NCI-H748 (cell line): Measurements from ENCODE around the gene RNF41.
"Not testable (repeated sequence)": the region's sequence is repeated elsewhere in the genome, so short reads cannot be mapped to it uniquely, and the experiment has no call there.

ENCODE experiments used
- DNase-seq: peaks from one replicate; lab custom pipeline; 2025; ENCODE audit not compliant: unreplicated experiment; lab: John Stamatoyannopoulos, UW

RNF41 gene

GRCh38 chr12:56213878-56214277, 7.8 kb downstream of the RNF41 start:
- no peak for DNase-seq

- DNase-seq, result no peak
Measured at GRCh38 chr12:56212361-56212760, 9.4 kb downstream of the RNF41 start.

DNA sequence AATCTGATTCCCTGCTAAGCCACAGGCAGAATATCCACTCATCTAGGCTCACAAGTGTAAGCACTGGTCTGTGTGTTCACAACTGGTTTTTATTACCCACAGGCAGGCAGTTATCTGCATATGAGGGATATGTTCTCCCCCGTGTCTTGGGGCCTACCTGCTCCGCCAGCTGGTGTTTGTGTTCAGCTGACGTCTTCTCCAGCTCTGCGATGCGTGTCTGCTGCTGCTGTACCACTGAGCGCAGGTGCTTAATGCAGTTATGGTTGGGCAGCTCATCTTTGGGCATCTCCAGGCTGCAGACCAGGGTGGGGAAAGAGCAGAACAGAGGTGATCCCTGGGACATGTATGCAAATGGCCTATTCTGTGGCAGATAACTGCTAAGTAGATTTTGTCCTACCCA, 13.7 kb downstream of the RNF41 start:
- DNase-seq, result no peak

GRCh38 chr12:56206452-56207166, 15.1 kb downstream of the RNF41 start:
- peak; percentile 44 for DNase-seq

DNA sequence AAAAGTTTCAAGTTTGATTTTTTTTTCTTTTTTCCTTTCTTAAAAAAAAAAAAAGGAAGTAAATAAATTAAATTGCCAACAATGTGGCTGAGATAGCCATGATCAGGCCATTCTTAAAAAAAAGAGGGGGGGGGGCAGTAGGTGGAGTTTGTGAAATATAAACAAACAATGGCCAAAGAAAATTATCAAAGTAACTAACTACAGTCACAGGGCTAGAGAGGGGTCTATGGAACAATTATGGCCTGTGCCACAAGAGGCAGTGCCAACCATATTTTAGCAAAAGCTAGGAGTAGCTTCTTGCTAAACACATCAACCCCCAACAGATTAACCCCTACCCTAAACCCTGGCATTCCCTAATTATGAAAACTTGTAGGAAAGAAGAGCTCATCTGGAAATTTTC, 16.3 kb downstream of the RNF41 start:
- no peak for DNase-seq

DNA sequence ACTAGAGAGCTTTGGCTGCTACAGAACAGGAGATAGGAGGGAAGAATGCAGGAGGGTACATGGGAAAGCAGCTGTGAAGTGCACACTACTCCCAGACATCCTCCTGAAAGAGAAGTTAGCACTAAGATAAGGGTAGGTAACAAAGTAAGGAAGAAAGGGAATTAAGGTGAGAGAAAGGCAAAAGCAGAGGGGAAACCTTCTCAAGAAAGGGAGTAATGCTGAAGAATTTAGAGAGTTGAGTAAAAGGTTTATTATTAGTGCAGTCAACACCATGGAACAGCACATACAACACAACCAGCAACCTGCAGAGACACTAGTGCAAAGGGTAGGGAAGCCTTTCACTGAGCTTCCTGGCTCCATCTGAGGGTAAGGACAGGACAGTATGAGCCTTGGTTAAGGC, 17.4 kb downstream of the RNF41 start:
- DNase-seq, result no peak

- DNase-seq, result no peak
Measured at GRCh38 chr12:56202838-56203237, 18.9 kb downstream of the RNF41 start.

GRCh38 chr12:56202366-56202765, 19.4 kb downstream of the RNF41 start:
- DNase-seq, result no peak

DNA sequence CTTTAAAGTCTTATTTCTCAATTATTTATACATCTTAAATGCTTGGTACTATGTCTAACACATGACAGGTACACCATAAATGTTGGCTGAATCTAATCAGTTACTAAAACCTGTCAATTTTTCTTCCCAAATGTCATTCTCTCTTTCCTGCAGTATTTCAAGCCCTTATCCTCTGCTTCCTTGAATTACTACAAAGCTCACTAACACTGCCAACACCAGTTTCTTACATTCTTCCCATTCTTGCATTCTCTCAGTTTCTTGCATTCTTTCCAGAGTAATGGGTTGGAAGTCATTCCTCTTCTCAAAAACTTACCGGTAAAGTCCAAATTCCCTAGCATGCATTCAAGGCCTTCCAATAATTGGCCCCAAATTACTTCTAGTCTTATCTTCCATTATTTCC, 22.9 kb downstream of the RNF41 start:
- DNase-seq, result no peak

DNA sequence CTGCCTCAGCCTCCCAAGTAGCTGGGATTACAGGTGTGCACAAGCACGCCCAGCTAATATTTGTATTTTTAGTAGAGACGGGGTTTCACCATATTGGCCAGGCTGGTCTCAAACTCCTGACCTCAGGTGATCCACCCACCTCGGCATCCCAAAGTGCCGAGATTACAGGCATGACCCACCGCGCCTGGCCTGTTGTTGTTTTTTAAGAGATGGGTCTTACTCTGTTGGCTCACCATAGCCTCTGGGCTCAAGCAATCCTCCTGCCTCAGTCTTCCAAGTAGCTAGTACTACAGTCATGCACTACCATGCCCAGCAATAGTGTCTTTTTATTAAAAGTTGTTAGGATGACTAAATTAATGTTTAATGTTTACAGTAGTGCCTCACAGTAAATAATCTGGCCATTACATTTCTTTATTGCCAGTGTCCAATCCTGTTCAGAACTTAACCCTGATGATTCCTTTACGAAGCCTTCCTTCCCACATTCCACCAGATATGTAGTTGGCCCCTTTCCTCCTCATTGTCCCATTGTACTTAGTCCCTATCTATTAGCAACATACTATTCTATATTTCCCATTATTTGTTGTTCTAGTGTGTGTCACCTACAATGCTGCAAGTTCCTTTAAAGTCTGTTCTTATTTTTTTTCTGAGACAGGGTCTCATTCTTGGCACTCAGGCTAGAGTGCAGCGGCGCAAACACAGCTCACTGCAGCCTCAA, 23.6 kb downstream of the RNF41 start:
- DNase-seq, result no peak

- not testable (repeated sequence) for DNase-seq
Measured at GRCh38 chr12:56196818-56197550, 24.7 kb downstream of the RNF41 start.

DNA sequence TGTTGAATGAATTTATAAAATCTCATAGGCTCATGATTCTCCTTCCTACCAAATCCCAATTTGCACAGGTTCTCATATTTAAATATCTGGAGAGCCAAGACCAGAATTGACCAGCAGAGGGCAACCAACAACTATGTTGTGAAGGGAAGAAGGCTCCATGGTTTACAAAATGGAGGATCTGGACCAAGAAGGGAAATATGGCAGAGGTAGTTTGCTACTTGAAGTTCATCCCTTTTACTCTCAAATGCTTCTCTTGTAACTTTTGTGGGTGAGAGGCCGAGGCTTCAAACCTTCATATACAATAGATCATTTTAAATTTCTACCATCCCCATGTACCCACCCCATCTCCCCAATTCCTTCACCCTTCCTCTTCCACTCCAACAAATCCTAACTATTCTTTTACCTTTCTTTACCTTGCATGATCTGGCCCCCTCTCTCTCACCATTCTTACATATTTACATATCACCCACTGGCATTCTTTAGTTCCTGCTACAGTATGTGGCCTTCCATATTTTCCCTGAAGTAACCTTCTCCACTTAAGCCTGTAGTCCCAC, 28.6 kb downstream of the RNF41 start:
- peak; percentile 92 for DNase-seq

- DNase-seq, result no peak
Measured at GRCh38 chr12:56192582-56192981, 29.1 kb downstream of the RNF41 start.

- peak; percentile 59 for DNase-seq
Measured at GRCh38 chr12:56190695-56191155, 31.0 kb downstream of the RNF41 start.

GRCh38 chr12:56189918-56190694, 31.6 kb downstream of the RNF41 start:
- DNase-seq, result peak; percentile 89

DNA sequence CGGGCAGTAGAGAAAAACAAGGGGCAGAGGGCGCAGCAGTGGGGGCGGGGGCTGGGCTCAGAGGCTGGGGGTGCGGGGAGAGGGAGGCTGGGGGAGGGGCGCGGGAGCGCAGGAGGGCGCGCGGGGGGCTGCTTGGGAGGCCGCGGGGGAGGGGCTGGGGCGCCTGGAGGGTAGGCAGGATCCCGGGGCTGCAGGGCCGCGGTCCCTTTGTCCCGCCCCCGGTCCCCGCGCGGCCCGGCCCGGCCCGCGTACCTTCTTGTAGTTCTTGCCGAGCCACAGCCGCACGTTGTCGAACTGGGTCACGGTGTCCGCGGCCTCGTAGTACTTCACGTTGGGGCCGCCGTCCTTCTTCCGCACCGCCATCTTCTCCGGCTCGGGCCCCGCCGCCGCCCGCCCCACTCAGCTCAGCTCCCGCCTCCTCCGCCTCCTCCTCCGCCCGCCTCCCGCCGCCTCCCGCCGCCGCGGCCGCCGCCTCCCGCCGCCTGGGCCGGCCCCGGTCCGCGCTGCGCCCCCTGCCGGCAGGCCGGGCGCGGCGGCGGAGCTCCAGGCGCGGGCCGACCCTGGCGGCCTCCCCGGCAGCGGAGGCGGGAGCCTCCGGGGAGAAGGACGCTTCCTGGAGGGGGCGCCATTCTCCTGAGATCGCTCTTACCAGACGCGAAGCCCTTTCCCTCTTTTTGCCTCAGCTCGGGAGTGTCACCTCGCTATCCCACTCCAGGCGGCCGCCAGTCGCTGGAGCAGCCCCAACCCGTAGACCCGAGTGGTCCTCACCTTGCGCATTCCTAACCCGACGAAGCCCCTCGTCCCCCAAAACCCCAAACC, 32.4 kb downstream of the RNF41 start, which contains the start of gene SMARCC2:
Gene SMARCC2 (minus strand): TSS at position 385 of the 819 bp plus-strand sequence. CDS start 22 bp downstream, at position 363.
- peak; percentile 93 for DNase-seq

- DNase-seq, result peak; percentile 64
Measured at GRCh38 chr12:56188778-56189098, 33.0 kb downstream of the RNF41 start.

- no peak for DNase-seq
Measured at GRCh38 chr12:56188131-56188777, 33.5 kb downstream of the RNF41 start.

GRCh38 chr12:56186957-56187356, 34.8 kb downstream of the RNF41 start:
- no peak for DNase-seq
